IMR-90 (cell line): Measurements from ENCODE around the gene LIMK2. TPM values are rescaled to one million over a fixed set of nuclear protein-coding genes. Genes with fewer than 3 reads are reported as not detected.

Source experiments
- ATAC-seq: fragments of 200-7000 bp; cut with Tn5 transposase; 2 replicates; pipeline ENCODE4 v1.9.1; 2020; ENCODE audit warnings: low read depth, mild to moderate bottlenecking, moderate library complexity
- BruUV-seq: library from RNA; stranded (reverse); fragments of 400-500 nt; replicated peaks from 2 replicates; lab custom pipeline; 2021; lab: Mats Ljungman, UMichigan
- CTCF ChIA-PET: fragments of 300-600 bp; formaldehyde crosslinking; extraction: SDS; loops from one replicate; lab custom pipeline; 2021; ENCODE audit warnings: antibody characterized with exemption; lab: Yijun Ruan, JAX
- POLR2A ChIA-PET: fragments of 300-600 bp; sonication (Branson Sonifier 250); formaldehyde crosslinking; loops from one replicate; lab custom pipeline; 2022; ENCODE audit warnings: antibody characterized with exemption; ENCODE audit not compliant: unreplicated experiment; lab: Charles Lee
- DNase-seq: peaks from one replicate; pipeline ENCODE4 v3.0.0; 2013
- H2AFZ ChIP-seq: replicated peaks from 2 replicates; pipeline ENCODE3; 2013; ENCODE audit warnings: low read length, mild to moderate bottlenecking; ENCODE audit not compliant: poor library complexity
- H2AK5ac ChIP-seq: 2 replicates; pipeline ENCODE4 v1.6.1; 2013; ENCODE audit warnings: low read depth, low read length, inconsistent platforms
- H2AK9ac ChIP-seq: replicated peaks from 2 replicates; pipeline ENCODE3; 2013; ENCODE audit warnings: mild to moderate bottlenecking, low read depth, low read length, moderate library complexity; ENCODE audit not compliant: poor library complexity
- H2BK120ac ChIP-seq: 2 replicates; pipeline ENCODE4 v1.6.1; 2013; ENCODE audit warnings: low read depth, low read length, inconsistent platforms
- H2BK15ac ChIP-seq: 3 replicates; pipeline ENCODE4 v1.6.1; 2013; ENCODE audit warnings: low read depth, low read length, inconsistent platforms
- H2BK20ac ChIP-seq: 2 replicates; pipeline ENCODE4 v1.6.1; 2013; ENCODE audit warnings: low read depth, mild to moderate bottlenecking, inconsistent platforms, low read length, moderate library complexity
- H2BK5ac ChIP-seq: 2 replicates; pipeline ENCODE4 v1.6.1; 2013; ENCODE audit warnings: mild to moderate bottlenecking, low read depth, low read length, inconsistent platforms; ENCODE audit not compliant: poor library complexity, severe bottlenecking
- H3K14ac ChIP-seq: replicated peaks from 2 replicates; pipeline ENCODE4 v1.6.1; 2013; ENCODE audit warnings: low read depth, low read length, inconsistent platforms
- H3K18ac ChIP-seq: 2 replicates; pipeline ENCODE4 v1.6.1; 2013; ENCODE audit warnings: low read depth, low read length, control low read depth
- H3K23ac ChIP-seq: 2 replicates; pipeline ENCODE4 v1.6.1; 2013; ENCODE audit warnings: low read depth, low read length, inconsistent platforms
- H3K27ac ChIP-seq: 2 replicates; pipeline ENCODE4 v1.5.1; 2013; ENCODE audit warnings: mild to moderate bottlenecking, control low read depth, low read length; ENCODE audit not compliant: insufficient read depth
- H3K27me3 ChIP-seq: 2 replicates; pipeline ENCODE4 v1.6.1; 2013; ENCODE audit warnings: low read length; ENCODE audit not compliant: control insufficient read depth, insufficient read depth
- H3K36me3 ChIP-seq: 2 replicates; pipeline ENCODE4 v1.6.1; 2013; ENCODE audit warnings: low read length, mixed read lengths; ENCODE audit not compliant: control insufficient read depth, insufficient read depth
- H3K4ac ChIP-seq: 2 replicates; pipeline ENCODE4 v1.6.1; 2013; ENCODE audit warnings: low read depth, low read length, inconsistent platforms
- H3K4me1 ChIP-seq: 2 replicates; pipeline ENCODE4 v1.6.1; 2013; ENCODE audit warnings: low read length, mixed read lengths; ENCODE audit not compliant: control insufficient read depth, insufficient read depth
- H3K4me2 ChIP-seq: 2 replicates; pipeline ENCODE4 v1.6.1; 2013; ENCODE audit warnings: low read depth, mild to moderate bottlenecking, control low read depth, low read length, moderate library complexity
- H3K4me3 ChIP-seq: 2 replicates; pipeline ENCODE4 v1.5.1; 2013; ENCODE audit warnings: low read depth, mild to moderate bottlenecking, control low read depth, low read length, moderate library complexity; ENCODE audit not compliant: insufficient read depth
- H3K56ac ChIP-seq: 2 replicates; pipeline ENCODE4 v1.6.1; 2013; ENCODE audit warnings: low read length, inconsistent platforms; ENCODE audit not compliant: insufficient read depth; ENCODE audit errors: extremely low read depth
- H3K79me1 ChIP-seq, 2 experiments: 2 replicates each; pipeline ENCODE4 v1.6.1; 2013; ENCODE audit warnings: low read length in 2 of 2, inconsistent platforms in 1 of 2, low read depth in 1 of 2
- H3K9ac ChIP-seq: 2 replicates; pipeline ENCODE4 v1.6.1; 2013; ENCODE audit warnings: low read depth, low read length, control low read depth
- H3K9me1 ChIP-seq: 2 replicates; pipeline ENCODE4 v1.6.1; 2013; ENCODE audit warnings: low read length, inconsistent platforms; ENCODE audit not compliant: insufficient read depth
- H3K9me3 ChIP-seq: 2 replicates; pipeline ENCODE4 v1.6.1; 2013; ENCODE audit warnings: low read length; ENCODE audit not compliant: control insufficient read depth, insufficient read depth
- H4K20me1 ChIP-seq: 2 replicates; pipeline ENCODE4 v1.6.1; 2013; ENCODE audit warnings: low read length, inconsistent platforms; ENCODE audit not compliant: insufficient read depth
- H4K5ac ChIP-seq: 2 replicates; pipeline ENCODE4 v1.6.1; 2013; ENCODE audit warnings: mild to moderate bottlenecking, low read depth, low read length, control low read depth
- H4K8ac ChIP-seq, 2 experiments: 2 replicates each; pipeline ENCODE4 v1.6.1; 2013; ENCODE audit warnings: low read depth in 2 of 2, low read length in 2 of 2, control low read depth in 1 of 2, inconsistent platforms in 1 of 2
- H4K91ac ChIP-seq: 2 replicates; pipeline ENCODE4 v1.6.1; 2013; ENCODE audit warnings: low read depth, low read length, inconsistent platforms; ENCODE audit not compliant: insufficient read depth
- BHLHE40 ChIP-seq: fragments of 150-350 bp; IDR thresholded peaks from 2 replicates; pipeline ENCODE4 v1.6.1; 2016; ENCODE audit warnings: mild to moderate bottlenecking, low read depth, low read length
- CEBPB ChIP-seq: IDR thresholded peaks from 2 replicates; pipeline ENCODE4 v1.6.1; 2012; ENCODE audit warnings: low read depth, low read length, improper control_type of control experiment
- CHD1 ChIP-seq: IDR thresholded peaks from 2 replicates; pipeline ENCODE4 v1.6.1; 2012; ENCODE audit warnings: low read depth, low read length, improper control_type of control experiment
- CTCF ChIP-seq: conservative IDR thresholded peaks from 2 replicates; pipeline ENCODE4 v1.5.1; 2012; ENCODE audit warnings: mild to moderate bottlenecking, low read depth, low read length, improper control_type of control experiment
- ELK1 ChIP-seq: fragments of 150-350 bp; IDR thresholded peaks from 2 replicates; pipeline ENCODE4 v1.6.1; 2016; ENCODE audit warnings: low read depth, mild to moderate bottlenecking, low read length, moderate library complexity, borderline replicate concordance
- FOS ChIP-seq: fragments of 150-350 bp; IDR thresholded peaks from 2 replicates; pipeline ENCODE4 v1.6.1; 2016; ENCODE audit warnings: low read depth, low read length
- MAFK ChIP-seq: IDR thresholded peaks from 2 replicates; pipeline ENCODE4 v1.6.1; 2012; ENCODE audit warnings: low read depth, low read length, improper control_type of control experiment
- MAZ ChIP-seq: IDR thresholded peaks from 2 replicates; pipeline ENCODE4 v1.6.1; 2012; ENCODE audit warnings: low read depth, mild to moderate bottlenecking, low read length, improper control_type of control experiment, moderate library complexity, borderline replicate concordance
- MXI1 ChIP-seq: IDR thresholded peaks from 2 replicates; pipeline ENCODE4 v1.6.1; 2012; ENCODE audit warnings: low read depth, mild to moderate bottlenecking, low read length, moderate library complexity, borderline replicate concordance
- NFE2L2 ChIP-seq: fragments of 150-350 bp; IDR thresholded peaks from 2 replicates; pipeline ENCODE4 v1.6.1; 2016; ENCODE audit warnings: low read depth, mild to moderate bottlenecking, low read length
- POLR2A ChIP-seq: IDR thresholded peaks from 2 replicates; pipeline ENCODE4 v1.6.1; 2012; ENCODE audit warnings: mild to moderate bottlenecking, low read depth, low read length
- RCOR1 ChIP-seq: IDR thresholded peaks from 2 replicates; pipeline ENCODE4 v1.6.1; 2012; ENCODE audit warnings: mild to moderate bottlenecking, low read length, improper control_type of control experiment; ENCODE audit not compliant: insufficient replicate concordance
- RFX5 ChIP-seq: IDR thresholded peaks from 2 replicates; pipeline ENCODE4 v1.8.0; 2012; ENCODE audit warnings: low read depth, mild to moderate bottlenecking, low read length, moderate library complexity
- SMC3 ChIP-seq: fragments of 150-350 bp; IDR thresholded peaks from 2 replicates; pipeline ENCODE4 v1.6.1; 2016; ENCODE audit warnings: low read depth, mild to moderate bottlenecking, antibody characterized with exemption, low read length, moderate library complexity
- WGBS, 2 experiments: methylation state at CpG; one replicate each; pipeline versions ENCODE4 v1.1.5 to v1.1.7; 2013; ENCODE audit warnings: missing lambda C conversion rate in 2 of 2; ENCODE audit not compliant: insufficient read length in 1 of 2; ENCODE audit errors: extremely low coverage in 2 of 2; 5-methylcytosine and 5-hydroxymethylcytosine counted together
- dilution Hi-C: fragments of 300-500 bp; cut with HindIII; formaldehyde crosslinking; loops from one replicate; pipeline ENCODE4 v1.14.3; 2018; ENCODE audit warnings: low sequenced_read_pairs; ENCODE audit not compliant: unreplicated experiment
- in situ Hi-C: fragments of 300-500 bp; cut with MboI; formaldehyde crosslinking; loops from 3 replicates; pipeline ENCODE4 v1.14.3; 2019; ENCODE audit warnings: low sequenced_read_pairs, inconsistent platforms, mixed read lengths
- intact Hi-C: fragments of 100-400 bp; cut with micrococcal nuclease; formaldehyde crosslinking; loops from 2 replicates; pipeline ENCODE4 v1.10.0; 2022
- polyA plus RNA-seq, 3 experiments: library from polyadenylated mRNA; depleted of rRNA; stranded (reverse); fragments of >200 nt; gene quantifications; 2 replicates each; pipeline ENCODE4 v1.2.3, GENCODE V29; 2012; ENCODE audit warnings: low replicate concordance in 1 of 3
- total RNA-seq: library from RNA; depleted of rRNA; stranded (reverse); fragments of >200 nt; gene quantifications from 2 replicates; pipeline ENCODE4 v1.2.3, GENCODE V29; 2012
- TF ChIP-seq, protein P1 (sequence below): fragments of 150-350 bp; IDR thresholded peaks from 2 replicates; pipeline ENCODE4 v1.6.1; 2017; ENCODE audit warnings: mild to moderate bottlenecking, antibody characterized with exemption, low read length, low read depth

Gene LIMK2
- total and polyA plus RNA-seq, 2 of the 4 experiments (the other 2 are of a cell fraction): 14.5 to 31.9 TPM

- H2BK120ac ChIP-seq: no peak overlapping the region
- peaks cover 28 to 51% of the 10 kb centered on the region in 2 experiments for H3K79me1 ChIP-seq
- H3K18ac ChIP-seq: no peak overlapping the region
- no peak overlapping the region for H2AK5ac ChIP-seq
- POLR2A ChIA-PET: no interaction called here
- DNase-seq (no peak), ATAC-seq (no peak)
- WGBS, 2 experiments: 69% methylated on average over 2 of the region's 5 CpGs; no CpG with 5 or more reads in 1 of the 2 experiments
- no peak overlapping the region for H3K9ac ChIP-seq
- H4K20me1 ChIP-seq: no peaks in the 10 kb centered on the region
- no peak overlapping the region for H3K4ac ChIP-seq
- H3K56ac ChIP-seq: no peak overlapping the region
- no peaks in the 10 kb centered on the region for H3K27me3 ChIP-seq
- intact Hi-C loops (no loop called here), in situ Hi-C loops (no loop called here), dilution Hi-C loops (no loop called here)
- H4K8ac ChIP-seq: no peak overlapping the region
- H3K4me3 ChIP-seq: no peak overlapping the region
- peaks cover 1% of the 10 kb centered on the region; the same call in 1 of the 2 replicates for H3K36me3 ChIP-seq
- BruUV-seq: no TSS peak
- no peak overlapping the region for H4K91ac ChIP-seq
- H3K9me3 ChIP-seq: no peaks in the 10 kb centered on the region
- H2BK20ac ChIP-seq: no peak overlapping the region
- H4K5ac ChIP-seq: no peak overlapping the region
- CTCF ChIA-PET: no interaction called here
- no peaks in the 10 kb centered on the region for H3K4me1 ChIP-seq
- no peak overlapping the region for H2BK15ac ChIP-seq
- no peak for TF ChIP-seq BHLHE40
- TF ChIP-seq CHD1: no peak
- no peak for TF ChIP-seq FOS
- TF ChIP-seq CTCF: no peak
- no peak for TF ChIP-seq RFX5
- TF ChIP-seq CEBPB: no peak
- no peak for TF ChIP-seq POLR2A
- no peak for TF ChIP-seq ELK1
- no peak for TF ChIP-seq MAFK
- TF ChIP-seq SMC3: no peak
- TF ChIP-seq MXI1: no peak
- TF ChIP-seq NFE2L2: no peak
- no peak for TF ChIP-seq RCOR1
- TF ChIP-seq MAZ: no peak
- TF ChIP-seq, protein P1, sequence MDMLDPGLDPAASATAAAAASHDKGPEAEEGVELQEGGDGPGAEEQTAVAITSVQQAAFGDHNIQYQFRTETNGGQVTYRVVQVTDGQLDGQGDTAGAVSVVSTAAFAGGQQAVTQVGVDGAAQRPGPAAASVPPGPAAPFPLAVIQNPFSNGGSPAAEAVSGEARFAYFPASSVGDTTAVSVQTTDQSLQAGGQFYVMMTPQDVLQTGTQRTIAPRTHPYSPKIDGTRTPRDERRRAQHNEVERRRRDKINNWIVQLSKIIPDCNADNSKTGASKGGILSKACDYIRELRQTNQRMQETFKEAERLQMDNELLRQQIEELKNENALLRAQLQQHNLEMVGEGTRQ: no peak
- no peak overlapping the region for H3K23ac ChIP-seq
- peaks cover 11% of the 10 kb centered on the region for H3K9me1 ChIP-seq
- no peak overlapping the region for H2BK5ac ChIP-seq
- no peak overlapping the region for H2AFZ ChIP-seq
- no peak overlapping the region for H2AK9ac ChIP-seq
- no peak overlapping the region for H3K4me2 ChIP-seq
- H3K27ac ChIP-seq: no peak overlapping the region
- no peak overlapping the region for H3K14ac ChIP-seq
Measured at GRCh38 chr22:31222736-31223135, 10.6 kb downstream of the LIMK2 start.
